GM23338 (cell line): Measurements from ENCODE around the gene RNF19B.

ENCODE experiments used
- CREB1 ChIP-seq: fragments of 250-450 bp; sonication (Bioruptor Pico); IDR thresholded peaks from 2 replicates; pipeline ENCODE4 v1.5.0; 2020; ENCODE audit warnings: low read depth, mild to moderate bottlenecking, moderate library complexity
- EZH2 ChIP-seq: fragments of 200-600 bp; sonication (generic); IDR thresholded peaks from one replicate; pipeline ENCODE4 v1.8.0; 2017; ENCODE audit warnings: antibody characterized with exemption, mild to moderate bottlenecking, low read depth; ENCODE audit not compliant: unreplicated experiment
- EZH2phosphoT487 ChIP-seq: fragments of 200-600 bp; sonication (generic); IDR thresholded peaks from one replicate; pipeline ENCODE4 v1.8.1; 2018; ENCODE audit warnings: antibody characterized with exemption; ENCODE audit not compliant: unreplicated experiment
- JUNB ChIP-seq: IDR thresholded peaks from one replicate; pipeline ENCODE4 v1.6.1; 2016; ENCODE audit warnings: antibody characterized with exemption; ENCODE audit not compliant: unreplicated experiment
- NANOG ChIP-seq: IDR thresholded peaks from 2 replicates; pipeline ENCODE4 v1.6.1; 2016; ENCODE audit warnings: antibody characterized with exemption, borderline replicate concordance
- POLR2AphosphoS5 ChIP-seq: IDR thresholded peaks from 2 replicates; pipeline ENCODE4 v1.6.1; 2016; ENCODE audit warnings: antibody characterized with exemption, low read depth
- STAT1 ChIP-seq: IDR thresholded peaks from one replicate; pipeline ENCODE4 v1.6.1; 2016; ENCODE audit warnings: antibody characterized with exemption; ENCODE audit not compliant: unreplicated experiment
- ZNF114 ChIP-seq: fragments of 250-450 bp; sonication (Bioruptor Pico); IDR thresholded peaks from 2 replicates; pipeline ENCODE4 v1.5.0; 2020; ENCODE audit warnings: mild to moderate bottlenecking, moderate library complexity
- ZNF331 ChIP-seq: fragments of 250-450 bp; sonication (Bioruptor Pico); IDR thresholded peaks from 2 replicates; pipeline ENCODE4 v1.5.0; 2020; ENCODE audit warnings: low read depth, mild to moderate bottlenecking, moderate library complexity
- TF ChIP-seq, protein P1 (sequence below), 2 experiments: fragments of 200-600 bp in 1 of 2; sonication (generic) in 1 of 2; conservative IDR thresholded peaks; 2 replicates each; pipeline versions ENCODE4 v1.5.1 to v1.6.1; 2016 to 2017; ENCODE audit warnings: antibody characterized with exemption in 2 of 2, low read depth in 2 of 2, mild to moderate bottlenecking in 2 of 2, moderate library complexity in 1 of 2
- TF ChIP-seq, protein P2 (sequence below): IDR thresholded peaks from 2 replicates; pipeline ENCODE4 v1.6.1; 2016; ENCODE audit warnings: antibody characterized with exemption
- TF ChIP-seq, protein P3 (sequence below): IDR thresholded peaks from one replicate; pipeline ENCODE4 v1.6.1; 2018; ENCODE audit warnings: antibody characterized with exemption; ENCODE audit not compliant: unreplicated experiment
- TF ChIP-seq, protein P4 (sequence below): fragments of 250-450 bp; sonication (Bioruptor Pico); IDR thresholded peaks from 2 replicates; pipeline ENCODE4 v1.5.0; 2020; ENCODE audit warnings: mild to moderate bottlenecking, moderate library complexity

DNA sequence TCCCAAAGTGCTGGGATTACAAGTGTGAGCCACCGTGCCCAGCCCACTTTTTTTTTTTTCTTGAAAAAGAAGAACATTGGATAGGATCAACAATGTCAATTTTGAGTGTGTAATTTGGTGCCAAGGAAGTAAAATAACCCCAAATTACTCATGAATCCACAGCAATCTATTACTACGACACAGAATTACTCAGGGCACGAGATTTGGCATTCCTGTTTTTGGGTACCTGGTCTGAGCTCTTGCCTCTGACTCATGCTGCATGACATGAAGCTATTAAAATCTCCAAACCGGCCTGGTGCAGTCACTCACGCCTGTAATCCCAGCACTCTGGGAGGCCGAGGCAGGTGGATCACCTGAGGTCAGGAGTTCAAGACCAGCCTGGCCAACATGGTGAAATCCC is 10.4 kb downstream of the RNF19B start:
- TF ChIP-seq, protein P1, sequence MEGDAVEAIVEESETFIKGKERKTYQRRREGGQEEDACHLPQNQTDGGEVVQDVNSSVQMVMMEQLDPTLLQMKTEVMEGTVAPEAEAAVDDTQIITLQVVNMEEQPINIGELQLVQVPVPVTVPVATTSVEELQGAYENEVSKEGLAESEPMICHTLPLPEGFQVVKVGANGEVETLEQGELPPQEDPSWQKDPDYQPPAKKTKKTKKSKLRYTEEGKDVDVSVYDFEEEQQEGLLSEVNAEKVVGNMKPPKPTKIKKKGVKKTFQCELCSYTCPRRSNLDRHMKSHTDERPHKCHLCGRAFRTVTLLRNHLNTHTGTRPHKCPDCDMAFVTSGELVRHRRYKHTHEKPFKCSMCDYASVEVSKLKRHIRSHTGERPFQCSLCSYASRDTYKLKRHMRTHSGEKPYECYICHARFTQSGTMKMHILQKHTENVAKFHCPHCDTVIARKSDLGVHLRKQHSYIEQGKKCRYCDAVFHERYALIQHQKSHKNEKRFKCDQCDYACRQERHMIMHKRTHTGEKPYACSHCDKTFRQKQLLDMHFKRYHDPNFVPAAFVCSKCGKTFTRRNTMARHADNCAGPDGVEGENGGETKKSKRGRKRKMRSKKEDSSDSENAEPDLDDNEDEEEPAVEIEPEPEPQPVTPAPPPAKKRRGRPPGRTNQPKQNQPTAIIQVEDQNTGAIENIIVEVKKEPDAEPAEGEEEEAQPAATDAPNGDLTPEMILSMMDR (conservative IDR thresholded peaks at IDR 0.05; ENCODE audit: low read depth in 2 of 2) = no peak
- no peak for TF ChIP-seq EZH2
- TF ChIP-seq ZNF114 (CRISPR knock-in tag) = no peak
- TF ChIP-seq, protein P2, sequence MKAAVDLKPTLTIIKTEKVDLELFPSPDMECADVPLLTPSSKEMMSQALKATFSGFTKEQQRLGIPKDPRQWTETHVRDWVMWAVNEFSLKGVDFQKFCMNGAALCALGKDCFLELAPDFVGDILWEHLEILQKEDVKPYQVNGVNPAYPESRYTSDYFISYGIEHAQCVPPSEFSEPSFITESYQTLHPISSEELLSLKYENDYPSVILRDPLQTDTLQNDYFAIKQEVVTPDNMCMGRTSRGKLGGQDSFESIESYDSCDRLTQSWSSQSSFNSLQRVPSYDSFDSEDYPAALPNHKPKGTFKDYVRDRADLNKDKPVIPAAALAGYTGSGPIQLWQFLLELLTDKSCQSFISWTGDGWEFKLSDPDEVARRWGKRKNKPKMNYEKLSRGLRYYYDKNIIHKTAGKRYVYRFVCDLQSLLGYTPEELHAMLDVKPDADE = no peak
- TF ChIP-seq CREB1 (CRISPR knock-in tag) = no peak
- TF ChIP-seq EZH2phosphoT487 = no peak
- TF ChIP-seq POLR2AphosphoS5 = no peak
- TF ChIP-seq ZNF331 = no peak
- no peak for TF ChIP-seq JUNB
- TF ChIP-seq, protein P3, sequence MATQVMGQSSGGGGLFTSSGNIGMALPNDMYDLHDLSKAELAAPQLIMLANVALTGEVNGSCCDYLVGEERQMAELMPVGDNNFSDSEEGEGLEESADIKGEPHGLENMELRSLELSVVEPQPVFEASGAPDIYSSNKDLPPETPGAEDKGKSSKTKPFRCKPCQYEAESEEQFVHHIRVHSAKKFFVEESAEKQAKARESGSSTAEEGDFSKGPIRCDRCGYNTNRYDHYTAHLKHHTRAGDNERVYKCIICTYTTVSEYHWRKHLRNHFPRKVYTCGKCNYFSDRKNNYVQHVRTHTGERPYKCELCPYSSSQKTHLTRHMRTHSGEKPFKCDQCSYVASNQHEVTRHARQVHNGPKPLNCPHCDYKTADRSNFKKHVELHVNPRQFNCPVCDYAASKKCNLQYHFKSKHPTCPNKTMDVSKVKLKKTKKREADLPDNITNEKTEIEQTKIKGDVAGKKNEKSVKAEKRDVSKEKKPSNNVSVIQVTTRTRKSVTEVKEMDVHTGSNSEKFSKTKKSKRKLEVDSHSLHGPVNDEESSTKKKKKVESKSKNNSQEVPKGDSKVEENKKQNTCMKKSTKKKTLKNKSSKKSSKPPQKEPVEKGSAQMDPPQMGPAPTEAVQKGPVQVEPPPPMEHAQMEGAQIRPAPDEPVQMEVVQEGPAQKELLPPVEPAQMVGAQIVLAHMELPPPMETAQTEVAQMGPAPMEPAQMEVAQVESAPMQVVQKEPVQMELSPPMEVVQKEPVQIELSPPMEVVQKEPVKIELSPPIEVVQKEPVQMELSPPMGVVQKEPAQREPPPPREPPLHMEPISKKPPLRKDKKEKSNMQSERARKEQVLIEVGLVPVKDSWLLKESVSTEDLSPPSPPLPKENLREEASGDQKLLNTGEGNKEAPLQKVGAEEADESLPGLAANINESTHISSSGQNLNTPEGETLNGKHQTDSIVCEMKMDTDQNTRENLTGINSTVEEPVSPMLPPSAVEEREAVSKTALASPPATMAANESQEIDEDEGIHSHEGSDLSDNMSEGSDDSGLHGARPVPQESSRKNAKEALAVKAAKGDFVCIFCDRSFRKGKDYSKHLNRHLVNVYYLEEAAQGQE = no peak
- TF ChIP-seq STAT1 = no peak
- TF ChIP-seq NANOG = no peak
- TF ChIP-seq, protein P4, sequence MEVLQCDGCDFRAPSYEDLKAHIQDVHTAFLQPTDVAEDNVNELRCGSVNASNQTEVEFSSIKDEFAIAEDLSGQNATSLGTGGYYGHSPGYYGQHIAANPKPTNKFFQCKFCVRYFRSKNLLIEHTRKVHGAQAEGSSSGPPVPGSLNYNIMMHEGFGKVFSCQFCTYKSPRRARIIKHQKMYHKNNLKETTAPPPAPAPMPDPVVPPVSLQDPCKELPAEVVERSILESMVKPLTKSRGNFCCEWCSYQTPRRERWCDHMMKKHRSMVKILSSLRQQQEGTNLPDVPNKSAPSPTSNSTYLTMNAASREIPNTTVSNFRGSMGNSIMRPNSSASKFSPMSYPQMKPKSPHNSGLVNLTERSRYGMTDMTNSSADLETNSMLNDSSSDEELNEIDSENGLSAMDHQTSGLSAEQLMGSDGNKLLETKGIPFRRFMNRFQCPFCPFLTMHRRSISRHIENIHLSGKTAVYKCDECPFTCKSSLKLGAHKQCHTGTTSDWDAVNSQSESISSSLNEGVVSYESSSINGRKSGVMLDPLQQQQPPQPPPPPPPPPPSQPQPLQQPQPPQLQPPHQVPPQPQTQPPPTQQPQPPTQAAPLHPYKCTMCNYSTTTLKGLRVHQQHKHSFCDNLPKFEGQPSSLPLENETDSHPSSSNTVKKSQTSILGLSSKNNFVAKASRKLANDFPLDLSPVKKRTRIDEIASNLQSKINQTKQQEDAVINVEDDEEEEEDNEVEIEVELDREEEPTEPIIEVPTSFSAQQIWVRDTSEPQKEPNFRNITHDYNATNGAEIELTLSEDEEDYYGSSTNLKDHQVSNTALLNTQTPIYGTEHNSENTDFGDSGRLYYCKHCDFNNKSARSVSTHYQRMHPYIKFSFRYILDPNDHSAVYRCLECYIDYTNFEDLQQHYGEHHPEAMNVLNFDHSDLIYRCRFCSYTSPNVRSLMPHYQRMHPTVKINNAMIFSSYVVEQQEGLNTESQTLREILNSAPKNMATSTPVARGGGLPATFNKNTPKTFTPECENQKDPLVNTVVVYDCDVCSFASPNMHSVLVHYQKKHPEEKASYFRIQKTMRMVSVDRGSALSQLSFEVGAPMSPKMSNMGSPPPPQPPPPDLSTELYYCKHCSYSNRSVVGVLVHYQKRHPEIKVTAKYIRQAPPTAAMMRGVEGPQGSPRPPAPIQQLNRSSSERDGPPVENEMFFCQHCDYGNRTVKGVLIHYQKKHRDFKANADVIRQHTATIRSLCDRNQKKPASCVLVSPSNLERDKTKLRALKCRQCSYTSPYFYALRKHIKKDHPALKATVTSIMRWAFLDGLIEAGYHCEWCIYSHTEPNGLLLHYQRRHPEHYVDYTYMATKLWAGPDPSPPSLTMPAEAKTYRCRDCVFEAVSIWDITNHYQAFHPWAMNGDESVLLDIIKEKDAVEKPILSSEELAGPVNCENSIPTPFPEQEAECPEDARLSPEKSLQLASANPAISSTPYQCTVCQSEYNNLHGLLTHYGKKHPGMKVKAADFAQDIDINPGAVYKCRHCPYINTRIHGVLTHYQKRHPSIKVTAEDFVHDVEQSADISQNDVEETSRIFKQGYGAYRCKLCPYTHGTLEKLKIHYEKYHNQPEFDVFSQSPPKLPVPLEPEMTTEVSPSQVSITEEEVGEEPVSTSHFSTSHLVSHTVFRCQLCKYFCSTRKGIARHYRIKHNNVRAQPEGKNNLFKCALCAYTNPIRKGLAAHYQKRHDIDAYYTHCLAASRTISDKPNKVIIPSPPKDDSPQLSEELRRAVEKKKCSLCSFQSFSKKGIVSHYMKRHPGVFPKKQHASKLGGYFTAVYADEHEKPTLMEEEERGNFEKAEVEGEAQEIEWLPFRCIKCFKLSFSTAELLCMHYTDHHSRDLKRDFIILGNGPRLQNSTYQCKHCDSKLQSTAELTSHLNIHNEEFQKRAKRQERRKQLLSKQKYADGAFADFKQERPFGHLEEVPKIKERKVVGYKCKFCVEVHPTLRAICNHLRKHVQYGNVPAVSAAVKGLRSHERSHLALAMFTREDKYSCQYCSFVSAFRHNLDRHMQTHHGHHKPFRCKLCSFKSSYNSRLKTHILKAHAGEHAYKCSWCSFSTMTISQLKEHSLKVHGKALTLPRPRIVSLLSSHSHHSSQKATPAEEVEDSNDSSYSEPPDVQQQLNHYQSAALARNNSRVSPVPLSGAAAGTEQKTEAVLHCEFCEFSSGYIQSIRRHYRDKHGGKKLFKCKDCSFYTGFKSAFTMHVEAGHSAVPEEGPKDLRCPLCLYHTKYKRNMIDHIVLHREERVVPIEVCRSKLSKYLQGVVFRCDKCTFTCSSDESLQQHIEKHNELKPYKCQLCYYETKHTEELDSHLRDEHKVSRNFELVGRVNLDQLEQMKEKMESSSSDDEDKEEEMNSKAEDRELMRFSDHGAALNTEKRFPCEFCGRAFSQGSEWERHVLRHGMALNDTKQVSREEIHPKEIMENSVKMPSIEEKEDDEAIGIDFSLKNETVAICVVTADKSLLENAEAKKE (CRISPR knock-in tag) = no peak
